ENCODE results near the gene ADGRB2.
A peak's percentile ranks its signal among the peaks of the same experiment; 100 is the strongest.
"Not testable (repeated sequence)": the region's sequence is repeated elsewhere in the genome, so short reads cannot be mapped to it uniquely, and the experiment has no call there.

The ADGRB2 gene

DNA sequence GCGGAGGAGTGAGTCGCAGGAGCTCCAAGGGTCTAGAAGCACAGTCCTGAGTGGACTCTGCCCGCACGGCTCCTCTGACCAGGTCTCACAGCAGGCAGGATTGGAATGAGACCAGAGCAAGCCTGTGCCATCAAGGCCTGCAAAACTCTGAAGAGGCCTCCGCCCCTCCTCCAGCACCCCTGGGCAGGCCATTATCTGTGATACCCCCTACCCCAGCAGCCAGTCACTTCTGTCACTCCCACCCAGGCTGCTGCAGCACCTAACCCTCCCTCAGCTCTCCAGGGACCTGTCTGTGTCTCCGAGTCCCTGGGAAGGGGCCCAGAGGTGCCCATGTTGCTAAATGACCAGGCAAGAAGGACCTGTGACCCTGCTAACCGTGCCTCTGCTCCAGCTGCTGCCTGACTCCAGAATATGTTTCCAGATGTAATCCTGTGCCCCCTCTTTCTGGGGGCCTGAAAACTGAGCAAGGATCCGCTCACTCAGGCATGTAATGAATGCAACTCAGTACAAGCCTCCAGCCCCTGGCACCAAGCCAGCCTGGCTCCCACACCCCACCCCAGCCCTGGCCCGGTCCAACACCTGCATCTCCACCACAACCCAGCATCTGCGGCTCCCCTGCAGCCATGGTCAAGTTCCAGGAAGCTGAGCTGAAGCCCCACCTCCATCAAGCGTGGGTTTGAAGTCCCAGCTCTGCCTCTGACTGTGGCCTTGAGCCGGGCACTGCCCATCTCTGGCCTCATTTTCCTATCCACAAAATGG, 38.2 kb downstream of the ADGRB2 start:
- DNase-seq = no peak

DNA sequence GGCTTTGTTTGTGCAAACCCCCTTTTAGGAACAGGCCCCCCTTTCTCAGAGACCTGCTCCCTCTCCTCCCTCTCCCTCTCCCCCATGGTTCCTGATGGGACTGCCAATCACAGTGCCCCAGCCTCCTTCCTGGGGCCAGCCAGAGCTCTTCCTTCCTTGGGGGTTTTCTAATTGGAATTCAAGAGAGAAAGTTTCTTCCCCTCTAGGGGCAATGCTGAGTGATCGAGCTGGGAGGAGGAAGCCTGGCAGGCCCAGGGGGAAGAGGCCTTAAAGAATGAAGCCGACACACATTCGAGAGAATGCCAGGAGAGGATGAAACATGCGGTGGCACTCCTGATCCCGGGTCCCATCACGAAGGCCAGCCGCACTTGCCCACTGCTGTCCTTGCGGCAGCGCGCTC, 39.0 kb downstream of the ADGRB2 start:
- no peak for DNase-seq

- DNase-seq = peak; percentile 28
These were observed 40.2 kb downstream of the ADGRB2 start for GRCh38 chr1:31723828-31724359.

- no peak for DNase-seq
These were observed 45.7 kb downstream of the ADGRB2 start for GRCh38 chr1:31718327-31718897.

GRCh38 chr1:31717341-31717740, 46.8 kb downstream of the ADGRB2 start:
- no peak for DNase-seq

- no peak for DNase-seq
These were observed 48.3 kb downstream of the ADGRB2 start for GRCh38 chr1:31715873-31716220.

DNA sequence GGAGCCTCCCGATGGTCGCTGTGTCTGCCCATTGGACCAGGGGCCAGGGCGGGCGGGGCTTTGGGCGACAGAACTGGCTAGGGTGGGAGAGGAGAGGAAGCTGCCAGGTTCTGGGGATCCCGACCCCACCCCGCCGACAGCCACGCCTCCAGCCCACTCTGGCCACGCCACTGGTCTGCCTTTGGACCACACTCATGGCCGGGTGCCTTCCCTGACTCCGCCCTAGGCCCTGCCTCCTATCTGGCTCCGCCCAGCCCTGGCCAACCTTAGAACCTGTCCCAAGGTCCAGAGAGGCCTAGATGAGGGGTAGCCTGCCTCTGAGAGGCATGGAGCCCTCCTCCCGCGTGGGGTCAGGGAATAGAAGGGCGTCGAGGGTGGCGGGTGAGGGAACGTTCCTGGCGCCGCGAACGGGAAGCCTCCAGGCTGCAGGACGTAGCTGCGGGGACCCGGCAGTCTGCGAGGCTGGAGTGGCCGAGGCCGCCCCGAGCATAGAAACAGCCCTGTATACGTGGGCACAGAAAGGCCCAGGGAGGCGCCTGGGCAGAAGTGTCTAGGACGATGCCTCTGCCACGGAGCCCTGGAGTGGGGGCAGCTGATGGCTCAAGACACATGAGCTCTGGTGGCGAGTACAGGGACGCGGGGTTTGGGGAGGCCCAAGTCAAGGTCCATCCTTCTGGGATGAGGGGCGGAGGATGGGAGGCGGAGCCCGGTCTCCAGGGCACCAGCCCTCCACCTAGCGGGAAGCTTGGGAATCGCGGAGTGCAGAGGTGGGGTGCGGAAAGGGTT, 48.9 kb downstream of the ADGRB2 start:
- DNase-seq = peak; percentile 21

GRCh38 chr1:31714442-31715086, 49.6 kb downstream of the ADGRB2 start:
- peak; percentile 32 for DNase-seq

DNA sequence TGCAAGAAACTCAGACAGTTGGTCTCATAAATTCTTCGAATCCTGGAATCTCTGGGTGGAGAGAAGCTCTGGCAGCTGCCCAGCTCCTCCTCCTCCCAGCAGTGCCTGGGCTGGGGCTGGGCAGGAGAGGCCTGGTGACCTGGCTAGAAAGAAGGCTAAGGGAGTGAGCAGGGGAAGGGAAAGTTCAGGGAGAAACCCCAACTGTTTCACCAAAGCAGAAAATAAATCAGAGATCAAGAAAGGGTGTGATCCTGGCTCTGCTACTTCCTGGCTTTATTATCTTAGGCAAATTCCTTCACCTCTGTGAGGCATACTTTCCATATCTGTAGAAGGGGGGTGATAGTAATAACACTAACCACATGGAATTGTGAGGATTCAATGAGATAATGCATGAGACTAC, 51.5 kb downstream of the ADGRB2 start:
- no peak for DNase-seq

- no peak for DNase-seq
These were observed 52.1 kb downstream of the ADGRB2 start for GRCh38 chr1:31712068-31712467.

GRCh38 chr1:31708324-31708723, 55.8 kb downstream of the ADGRB2 start:
- DNase-seq = no peak

DNA sequence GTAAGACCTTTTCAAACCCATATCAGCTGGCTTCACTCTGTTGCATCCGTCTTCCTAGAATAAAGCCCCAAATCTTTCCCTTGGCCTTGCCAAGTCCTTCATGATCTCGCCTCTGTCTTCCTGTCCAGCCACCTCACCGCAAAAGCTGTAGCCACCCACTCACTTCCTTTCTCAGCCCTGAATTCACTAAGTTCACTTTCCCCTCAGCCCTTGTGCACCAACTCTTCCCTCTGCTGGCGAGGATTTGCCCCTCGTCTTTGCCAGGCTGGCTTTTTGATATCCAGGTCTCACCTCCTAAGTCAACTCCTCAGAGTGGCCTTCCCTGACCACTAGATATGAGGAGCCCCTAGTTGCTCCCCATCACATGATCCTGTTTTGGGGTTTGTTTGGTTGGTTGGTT, 56.4 kb downstream of the ADGRB2 start:
- DNase-seq = no peak

DNA sequence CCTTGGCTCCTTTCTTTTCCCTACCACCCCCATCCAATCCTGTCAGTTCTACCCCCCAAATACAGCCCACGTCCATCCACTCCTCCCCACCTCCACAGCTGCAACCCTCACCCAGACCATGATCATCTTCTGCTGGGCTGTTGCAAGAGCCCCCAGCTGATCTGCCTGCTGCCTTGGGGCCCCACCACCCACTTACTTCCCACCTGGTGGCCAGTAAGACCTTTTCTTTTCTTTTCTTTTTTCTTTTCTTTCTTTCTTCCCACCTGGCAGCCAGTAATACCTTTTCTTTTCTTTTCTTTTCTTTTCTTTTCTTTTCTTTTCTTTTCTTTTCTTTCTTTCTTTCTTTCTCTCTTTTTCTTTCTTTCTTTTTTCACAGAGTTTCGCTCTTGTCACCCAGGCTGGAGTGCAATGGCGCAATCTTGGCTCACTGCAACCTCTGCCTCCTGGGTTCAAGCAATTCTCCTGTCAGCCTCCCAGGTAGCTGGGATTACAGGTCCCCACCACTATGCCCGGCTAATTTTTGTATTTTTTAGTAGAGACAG, 57.0 kb downstream of the ADGRB2 start:
- not testable (repeated sequence) for DNase-seq

- DNase-seq = no peak
These were observed 57.6 kb downstream of the ADGRB2 start for GRCh38 chr1:31706384-31707058.

- DNase-seq = peak; percentile 69
These were observed 58.9 kb downstream of the ADGRB2 start for GRCh38 chr1:31705080-31705866.

GRCh38 chr1:31704271-31705079, 59.7 kb downstream of the ADGRB2 start:
- DNase-seq = no peak

DNA sequence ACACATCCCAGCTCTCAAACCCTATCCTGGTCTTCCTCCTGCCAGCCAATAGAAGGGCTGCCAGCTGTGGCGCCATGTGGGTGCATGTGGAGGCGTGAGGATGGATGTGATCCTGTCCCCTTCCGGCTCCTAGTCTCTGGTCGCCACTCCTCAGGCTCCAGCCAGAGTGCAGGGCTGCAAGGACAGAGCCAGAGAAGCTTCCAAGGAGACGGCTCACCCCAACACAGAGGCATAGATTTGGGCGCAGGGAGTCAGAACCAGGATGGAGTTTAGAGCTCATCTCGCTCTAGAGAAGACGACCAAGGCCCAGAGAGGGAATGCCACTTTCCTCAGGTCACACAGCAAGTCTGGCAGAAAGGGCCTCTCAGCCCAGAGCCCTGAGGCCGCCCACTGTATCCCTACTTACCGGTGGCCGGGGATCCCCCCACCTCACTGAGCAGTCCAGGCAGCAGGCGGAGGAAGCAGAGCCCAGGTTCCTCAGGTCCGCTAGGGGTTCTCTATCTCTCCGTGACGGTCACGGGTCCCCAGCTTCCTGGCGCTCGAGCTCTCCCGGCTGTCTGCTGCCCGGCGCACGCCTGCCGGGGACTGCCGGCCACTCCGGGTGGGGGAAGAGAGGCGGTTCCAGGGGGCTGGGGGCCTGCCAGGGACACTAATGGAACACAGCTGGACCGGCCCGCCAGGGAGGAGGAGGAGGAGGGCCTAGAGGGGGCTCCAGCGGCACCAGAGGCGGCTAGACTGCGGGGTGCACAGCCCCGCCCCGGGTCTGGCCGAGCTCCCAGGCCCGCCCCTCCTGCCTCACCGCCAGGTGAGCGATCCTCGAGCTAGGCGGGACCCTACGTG, 60.5 kb downstream of the ADGRB2 start, which contains the start of gene COL16A1:
Gene COL16A1, minus strand, starts transcription at position 587 of the 840 bp plus-strand sequence. CDS start 1,824 bp downstream, outside the sequence.
- DNase-seq = no peak

DNA sequence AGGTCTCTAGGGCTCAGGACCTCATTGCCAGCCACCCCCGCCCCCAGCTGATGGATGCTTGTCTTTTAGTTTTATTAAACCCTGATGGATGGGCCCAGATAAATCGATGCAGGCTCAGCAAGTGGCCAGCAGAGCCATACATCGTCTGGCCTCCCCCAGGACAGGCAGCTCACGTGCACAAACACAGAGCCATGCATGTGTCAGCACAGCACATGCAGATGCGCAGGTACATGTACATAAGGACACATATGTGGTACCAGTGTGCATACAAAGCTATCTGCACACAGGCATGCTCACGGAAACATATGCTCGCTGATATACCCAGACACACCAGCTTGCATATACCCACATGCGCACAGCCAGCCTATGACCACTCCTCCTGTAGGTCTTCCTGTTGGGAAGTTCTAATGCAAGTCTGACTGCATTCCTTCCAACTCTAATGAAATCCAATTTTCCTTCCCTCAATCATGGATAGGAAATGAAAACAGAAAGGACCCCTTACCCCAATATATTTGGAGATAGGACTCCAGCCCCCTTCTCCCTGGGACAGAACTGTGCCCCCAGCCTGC, 61.2 kb downstream of the ADGRB2 start:
- DNase-seq = no peak

DNA sequence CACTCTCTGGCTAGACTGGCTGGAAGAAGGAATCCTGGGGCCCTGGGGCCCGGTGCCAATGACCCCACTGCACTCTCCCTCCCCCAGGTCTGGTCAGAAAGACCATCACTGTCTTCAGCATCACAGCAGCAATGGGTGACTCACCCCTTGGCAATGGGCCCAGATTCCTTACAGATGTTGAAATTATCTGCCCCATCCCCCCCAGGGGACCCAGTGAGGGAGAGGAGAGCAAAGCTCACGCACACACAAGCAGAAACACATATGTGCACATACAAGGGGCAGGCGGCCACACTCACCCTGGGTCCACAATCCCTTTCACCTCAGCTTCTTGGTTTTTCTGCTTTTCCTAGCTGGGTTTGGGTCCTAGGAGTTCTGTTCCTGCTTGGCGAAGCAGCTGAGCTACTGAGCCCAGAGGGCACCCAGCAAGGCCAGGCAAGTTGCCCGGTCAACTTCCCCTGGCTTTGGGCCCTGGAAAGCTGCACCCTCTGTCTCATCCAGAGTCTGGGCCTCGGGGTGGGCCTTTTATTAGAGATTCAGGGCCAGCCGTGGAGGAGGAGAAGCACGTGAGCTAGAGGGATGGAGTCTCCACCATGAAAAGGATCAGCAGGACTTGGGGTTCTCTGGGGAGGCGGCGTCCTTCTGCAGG, 62.9 kb downstream of the ADGRB2 start:
- no peak for DNase-seq

All from CD4-positive, alpha-beta T cell treated with Interleukin-21 for 1 hour (primary cell).